VCaP (cell line): ENCODE measurements around the gene NMT1.

ENCODE experiments used
- H3K27ac ChIP-seq: fragments of 450-650 bp; 2 replicates; pipeline ENCODE4 v1.5.1; 2017
- CTCF ChIP-seq: fragments of 450-650 bp; conservative IDR thresholded peaks from 2 replicates; pipeline ENCODE4 v1.5.1; 2017; ENCODE audit warnings: mild to moderate bottlenecking, moderate library complexity

The NMT1 gene

GRCh38 chr17:45038728-45039634 is 22.1 kb upstream of the NMT1 start:
- H3K27ac ChIP-seq = no peak overlapping the region
- no peak for TF ChIP-seq CTCF

GRCh38 chr17:45040459-45040858 is 20.7 kb upstream of the NMT1 start:
- TF ChIP-seq CTCF = no peak
- no peak overlapping the region for H3K27ac ChIP-seq

GRCh38 chr17:45042346-45043120 is 18.6 kb upstream of the NMT1 start:
- H3K27ac ChIP-seq = no peak overlapping the region
- no peak for TF ChIP-seq CTCF

- no peak for TF ChIP-seq CTCF
- H3K27ac ChIP-seq = no peak overlapping the region
Measured at GRCh38 chr17:45043813-45044540, 17.1 kb upstream of the NMT1 start.

GRCh38 chr17:45046537-45047125 is 14.5 kb upstream of the NMT1 start:
- no peak overlapping the region for H3K27ac ChIP-seq
- TF ChIP-seq CTCF = no peak

GRCh38 chr17:45048795-45049563 is 12.1 kb upstream of the NMT1 start:
- peak; percentile 53 for TF ChIP-seq CTCF
- peak overlapping the region; percentile 99 for H3K27ac ChIP-seq
